Colonic mucosa (tissue), 4 donors: ENCODE data around the gene AP3S1. TPM values are rescaled to one million over a fixed set of nuclear protein-coding genes. Genes with fewer than 3 reads are reported as not detected.

Experiments
- DNase-seq: peaks from one replicate; pipeline ENCODE4 v3.0.0-alpha.2; 2020
- H3K27ac ChIP-seq: fragments of 200-600 bp; one replicate; pipeline ENCODE4 v1.8.0; 2021
- H3K27me3 ChIP-seq: fragments of 200-600 bp; one replicate; pipeline ENCODE4 v1.8.0; 2021
- H3K36me3 ChIP-seq: fragments of 200-600 bp; one replicate; pipeline ENCODE4 v1.8.0; 2021
- H3K4me1 ChIP-seq: fragments of 200-600 bp; one replicate; pipeline ENCODE4 v1.8.0; 2021; ENCODE audit warnings: mild to moderate bottlenecking
- H3K4me3 ChIP-seq: fragments of 200-600 bp; one replicate; pipeline ENCODE4 v1.8.0; 2021
- H3K9ac ChIP-seq, 2 donors: one replicate each; pipeline ENCODE4 v1.7.0; 2013; ENCODE audit warnings: control low read depth in 2 of 2, low read depth in 2 of 2, low read length in 2 of 2
- H3K9me3 ChIP-seq: fragments of 200-600 bp; one replicate; pipeline ENCODE4 v1.8.0; 2021
- CTCF ChIP-seq: fragments of 200-600 bp; IDR thresholded peaks from one replicate; pipeline ENCODE4 v1.8.0; 2022; ENCODE audit warnings: antibody characterized with exemption, mild to moderate bottlenecking
- intact Hi-C: fragments of 100-400 bp; cut with DNase I; formaldehyde crosslinking; loops from one replicate; pipeline ENCODE4 v1.14.1; 2022
- total RNA-seq, 2 donors: library from RNA; stranded (reverse); fragmentation: NEBNext Ultra II Directional in 1 of 2; extraction: Animal tissue kit (Norgen Biotek cat#: 25700) in 1 of 2; gene quantifications; one replicate each; pipeline ENCODE4 v1.2.1, GENCODE V29; 2021
- donor health status: healthy.
- donor health status: DM: no; HTN: no; CAD: no.
- donor health status: DM: no; HTN: no; CAD: no.

AP3S1 gene
- total RNA-seq, 2 donors from 2014 or later: 56.7 to 105 TPM

- no peaks in the 10 kb centered on the region for H3K4me1 ChIP-seq
- TF ChIP-seq CTCF: no peak
- no peaks in the 10 kb centered on the region for H3K9me3 ChIP-seq
- intact Hi-C loops: no loop called here
- H3K9ac ChIP-seq: no peak overlapping the region
- H3K27ac ChIP-seq: no peak overlapping the region
- no peak for DNase-seq
- H3K36me3 ChIP-seq: no peaks in the 10 kb centered on the region
- H3K27me3 ChIP-seq: no peaks in the 10 kb centered on the region
- H3K4me3 ChIP-seq: no peak overlapping the region
Observed at GRCh38 chr5:115936031-115936430, 94.3 kb downstream of the AP3S1 start.

- Histone ChIP-seq H3K36me3 (no peaks in the 10 kb centered on the region), H3K27me3 (no peaks in the 10 kb centered on the region), H3K9ac (no peak overlapping the region), H3K4me1 (no peaks in the 10 kb centered on the region), H3K9me3 (no peaks in the 10 kb centered on the region), H3K4me3 (no peak overlapping the region), H3K27ac (no peak overlapping the region)
- intact Hi-C loops: no loop called here
- TF ChIP-seq CTCF: no peak
- DNase-seq: no peak
Observed at GRCh38 chr5:115939059-115939458, 97.3 kb downstream of the AP3S1 start.

- Histone ChIP-seq H3K4me3 (no peak overlapping the region), H3K9me3 (no peaks in the 10 kb centered on the region), H3K4me1 (no peaks in the 10 kb centered on the region), H3K36me3 (no peaks in the 10 kb centered on the region), H3K9ac (no peak overlapping the region), H3K27me3 (no peaks in the 10 kb centered on the region), H3K27ac (no peak overlapping the region)
- TF ChIP-seq CTCF: no peak
- no peak for DNase-seq
- intact Hi-C loops: no loop called here
Observed at GRCh38 chr5:115940080-115940810, 98.5 kb downstream of the AP3S1 start.

GRCh38 chr5:115941051-115941675 lies 99.4 kb downstream of the AP3S1 start:
- Histone ChIP-seq H3K9ac (no peak overlapping the region), H3K36me3 (no peaks in the 10 kb centered on the region), H3K4me3 (no peak overlapping the region), H3K27me3 (no peaks in the 10 kb centered on the region), H3K9me3 (no peaks in the 10 kb centered on the region), H3K4me1 (no peaks in the 10 kb centered on the region), H3K27ac (no peak overlapping the region)
- intact Hi-C loops: no loop called here
- DNase-seq: no peak
- no peak for TF ChIP-seq CTCF

GRCh38 chr5:115944501-115944900 lies 102.8 kb downstream of the AP3S1 start:
- Histone ChIP-seq H3K27ac (no peak overlapping the region), H3K27me3 (no peaks in the 10 kb centered on the region), H3K4me1 (no peaks in the 10 kb centered on the region), H3K9me3 (no peaks in the 10 kb centered on the region), H3K9ac (no peak overlapping the region), H3K36me3 (no peaks in the 10 kb centered on the region), H3K4me3 (no peak overlapping the region)
- no peak for TF ChIP-seq CTCF
- DNase-seq: no peak
- intact Hi-C loops: no loop called here
